ENCODE measurements around the gene GIPR. TPM values are rescaled to one million over a fixed set of nuclear protein-coding genes. Genes with fewer than 3 reads are reported as not detected.

GIPR gene, protein sequence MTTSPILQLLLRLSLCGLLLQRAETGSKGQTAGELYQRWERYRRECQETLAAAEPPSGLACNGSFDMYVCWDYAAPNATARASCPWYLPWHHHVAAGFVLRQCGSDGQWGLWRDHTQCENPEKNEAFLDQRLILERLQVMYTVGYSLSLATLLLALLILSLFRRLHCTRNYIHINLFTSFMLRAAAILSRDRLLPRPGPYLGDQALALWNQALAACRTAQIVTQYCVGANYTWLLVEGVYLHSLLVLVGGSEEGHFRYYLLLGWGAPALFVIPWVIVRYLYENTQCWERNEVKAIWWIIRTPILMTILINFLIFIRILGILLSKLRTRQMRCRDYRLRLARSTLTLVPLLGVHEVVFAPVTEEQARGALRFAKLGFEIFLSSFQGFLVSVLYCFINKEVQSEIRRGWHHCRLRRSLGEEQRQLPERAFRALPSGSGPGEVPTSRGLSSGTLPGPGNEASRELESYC
- 0.51 TPM in 1 of 2 replicates, not detected in the other for total RNA-seq

GRCh38 chr19:45667620-45668341, at the start of gene GIPR:
GIPR (plus strand) TSS chr19:45668221; CDS start chr19:45669521, 1,300 bp downstream.

DNA sequence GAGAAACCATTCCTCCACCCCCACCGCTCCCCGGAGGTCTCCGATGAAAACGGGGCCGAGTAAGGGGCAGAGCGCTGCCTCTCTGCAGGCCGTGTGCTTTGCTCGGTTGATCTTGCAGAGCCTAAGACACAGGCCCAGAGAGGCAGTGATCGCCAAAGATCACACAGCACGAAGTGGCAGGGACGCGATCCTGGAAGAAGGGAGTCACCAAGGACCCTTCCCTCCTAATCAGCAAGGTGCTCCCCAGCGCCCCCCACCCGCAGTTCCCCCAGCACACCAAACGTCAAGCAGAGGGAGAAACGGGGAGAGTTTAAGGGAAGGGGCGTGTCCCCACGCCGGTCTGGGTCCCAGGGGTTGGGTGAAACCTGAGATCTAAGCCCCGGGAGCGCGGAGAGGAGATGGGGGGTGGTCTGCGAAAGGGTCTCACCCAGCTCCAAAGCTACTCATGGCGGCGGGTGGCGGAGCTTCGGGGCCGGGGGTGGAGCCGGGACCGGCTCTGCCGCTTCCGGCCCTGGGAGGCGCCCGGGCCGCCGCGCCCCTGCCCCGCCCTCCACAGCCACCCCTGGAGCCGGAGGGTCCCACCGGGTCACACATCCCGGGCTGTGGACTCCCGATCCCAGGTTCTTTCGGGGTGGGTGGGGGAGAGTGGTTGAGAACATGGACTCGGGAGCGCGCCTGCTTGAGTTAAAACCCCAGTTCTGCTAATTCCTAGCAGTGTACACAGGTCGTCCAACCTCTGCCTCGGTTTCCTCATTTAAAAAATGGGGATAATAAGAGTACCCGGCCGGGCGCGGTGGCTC, 28.9 kb upstream of the GIPR start, which contains the start of gene EML2:
EML2 (minus strand) TSS at position 468 of the 800 bp plus-strand sequence; CDS start at position 447, 21 bp downstream.

DNA sequence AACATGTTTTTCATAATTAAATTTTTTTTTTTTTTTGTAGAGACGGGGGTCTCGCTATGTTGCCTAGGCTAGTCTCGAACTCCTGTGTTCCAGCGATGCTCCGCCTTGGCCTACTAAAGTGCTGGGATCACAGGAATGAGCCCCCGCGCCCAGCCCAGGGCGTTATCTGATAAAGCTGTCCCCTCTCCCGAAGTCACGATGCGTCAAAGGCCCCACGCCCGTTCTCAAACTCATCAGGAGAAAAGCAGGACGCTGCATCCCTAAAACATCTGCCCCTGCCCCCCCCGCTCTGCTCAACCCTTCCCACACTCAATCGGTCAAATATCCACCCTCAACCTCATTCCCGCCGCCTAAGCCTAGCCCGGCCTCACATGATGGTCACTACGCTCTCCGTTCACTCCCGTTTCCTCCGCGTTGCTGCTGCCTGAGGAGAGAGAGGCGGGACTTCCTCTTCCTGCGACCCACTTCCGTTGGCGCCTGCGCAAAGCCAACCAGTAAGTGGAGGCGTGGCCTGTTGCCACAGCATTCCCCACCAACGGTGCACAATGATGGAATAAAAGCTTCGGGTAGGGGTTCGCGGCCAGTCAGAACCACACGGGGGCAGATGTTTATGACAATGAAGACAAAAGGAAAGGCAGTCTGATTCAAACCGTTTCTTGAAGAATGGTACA, 23.6 kb downstream of the GIPR start, which contains the start of gene SNRPD2:
SNRPD2 (minus strand) TSS at position 438 of the 671 bp plus-strand sequence; CDS start at position 373, 65 bp downstream.

DNA sequence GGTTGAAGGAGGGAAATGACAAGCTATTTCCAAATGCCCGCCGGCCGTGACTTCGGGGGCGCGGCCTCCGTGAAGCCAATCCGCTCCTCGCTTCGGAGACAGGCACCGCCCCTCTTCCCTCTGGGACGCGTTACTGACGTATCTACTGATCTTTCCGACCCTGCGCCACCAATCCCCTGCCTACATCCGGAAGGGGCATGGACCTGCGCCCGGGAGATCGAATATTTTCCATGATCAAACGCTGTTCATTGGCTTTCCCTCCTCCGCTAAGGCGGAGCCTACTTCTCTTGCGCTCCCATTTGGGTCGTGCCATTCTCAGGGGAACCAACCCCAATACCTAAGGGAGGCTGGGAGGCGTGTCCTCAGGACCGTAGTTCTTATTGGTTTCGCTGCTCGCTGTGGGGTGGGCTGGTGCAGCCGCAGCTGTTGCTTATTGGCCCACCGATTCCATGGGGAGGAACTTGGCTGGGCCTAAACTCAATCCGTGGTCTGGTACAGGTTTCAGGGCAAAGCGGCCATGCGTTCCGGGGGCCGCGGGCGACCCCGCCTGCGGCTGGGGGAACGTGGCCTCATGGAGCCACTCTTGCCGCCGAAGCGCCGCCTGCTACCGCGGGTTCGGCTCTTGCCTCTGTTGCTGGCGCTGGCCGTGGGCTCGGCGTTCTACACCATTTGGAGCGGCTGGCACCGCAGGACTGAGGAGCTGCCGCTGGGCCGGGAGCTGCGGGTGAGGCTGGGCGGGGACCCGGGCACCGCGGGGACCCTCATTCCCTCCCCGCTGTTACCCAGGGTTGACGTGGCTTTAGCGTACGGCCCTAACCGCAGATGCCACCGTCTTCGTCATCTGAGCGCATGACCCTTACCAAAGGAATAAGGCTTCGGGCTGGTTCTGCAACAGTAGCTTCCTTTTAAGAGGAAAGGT, 24.4 kb downstream of the GIPR start, which contains the start of gene QPCTL:
QPCTL (plus strand) TSS at position 480 of the 919 bp plus-strand sequence; CDS start at position 518, 38 bp downstream.

DNA sequence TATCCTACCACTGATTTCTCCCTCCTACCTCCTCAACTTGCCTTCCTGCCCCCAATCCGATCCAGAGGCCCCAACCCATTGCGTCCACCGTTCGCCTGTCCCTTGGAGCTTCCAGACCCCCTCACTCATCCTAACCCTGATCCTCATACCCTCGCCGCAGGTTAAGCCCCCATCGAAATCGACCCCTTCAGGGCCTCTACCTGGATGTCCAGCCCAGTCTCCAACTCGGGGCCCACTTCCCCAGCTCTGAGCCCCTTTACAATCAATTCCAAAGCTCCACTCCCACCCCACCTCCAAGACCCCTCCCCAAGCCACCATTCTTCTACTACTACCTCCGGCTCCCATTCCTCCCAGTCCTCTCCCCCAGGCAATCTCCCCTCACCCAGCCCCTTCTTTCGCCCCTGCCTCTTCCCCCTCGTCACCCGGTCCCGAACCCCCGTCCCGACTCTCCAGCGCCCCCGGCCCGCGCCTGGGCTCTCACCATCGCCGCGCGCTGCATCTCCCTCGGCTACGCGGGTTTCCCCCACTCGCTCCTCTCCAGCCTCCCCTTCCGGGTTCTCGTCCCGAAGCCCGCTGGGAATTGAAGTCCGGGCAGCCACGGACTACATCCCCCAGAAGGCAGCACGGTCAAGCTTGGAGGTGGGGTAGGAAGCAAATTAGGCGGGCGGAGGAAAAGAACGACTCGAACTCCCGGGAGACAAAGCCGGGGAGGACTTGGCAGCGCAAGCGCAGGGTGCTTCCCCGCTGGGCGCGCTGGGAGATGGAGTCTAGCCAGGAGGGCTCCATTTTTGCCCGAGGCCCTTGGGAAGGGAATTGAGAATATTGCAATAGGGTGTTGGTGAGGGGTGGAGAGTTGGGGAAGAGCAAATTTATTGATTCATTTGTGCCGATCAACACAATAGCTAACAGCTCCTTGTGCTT, 62.6 kb downstream of the GIPR start, which contains the start of gene FBXO46:
FBXO46 (minus strand) TSS at position 529 of the 921 bp plus-strand sequence. CDS start 17,401 bp downstream, outside the sequence.

Other genes with a start within 250 kb of the GIPR start
- gene ERCC1, start 244.3 kb upstream of the GIPR start, total RNA-seq = 97.6 and 131 TPM in 2 replicates
- 15.2 and 20.0 TPM in 2 replicates for gene FOSB, start 200.2 kb upstream of the GIPR start, total RNA-seq
- gene RTN2, start 171.2 kb upstream of the GIPR start, total RNA-seq = 11.7 and 24.2 TPM in 2 replicates
- 1.0 TPM in 1 of 2 replicates, not detected in the other for gene PPM1N, start 169.8 kb upstream of the GIPR start, total RNA-seq
- gene VASP, start 160.7 kb upstream of the GIPR start, total RNA-seq = 140 and 199 TPM in 2 replicates
- gene OPA3, start 83.4 kb upstream of the GIPR start, total RNA-seq = 8.5 and 11.9 TPM in 2 replicates
- not detected in 2 replicates for gene GPR4, start 66.0 kb upstream of the GIPR start, total RNA-seq
- gene EML2, start 28.8 kb upstream of the GIPR start, total RNA-seq = 16.4 and 17.9 TPM in 2 replicates
- gene SNRPD2, start 23.7 kb downstream of the GIPR start, total RNA-seq = 134 and 228 TPM in 2 replicates
- 22.2 and 29.7 TPM in 2 replicates for gene QPCTL, start 24.4 kb downstream of the GIPR start, total RNA-seq
- 11.9 and 15.3 TPM in 2 replicates for gene FBXO46, start 62.7 kb downstream of the GIPR start, total RNA-seq
- not detected in 2 replicates for gene MEIOSIN, start 65.2 kb downstream of the GIPR start, total RNA-seq
- gene SIX5, start 101.0 kb downstream of the GIPR start, total RNA-seq = 14.2 and 26.9 TPM in 2 replicates
- 8.5 and 23.1 TPM in 2 replicates for gene DMPK, start 114.3 kb downstream of the GIPR start, total RNA-seq
- 35.0 and 39.7 TPM in 2 replicates for gene DMWD, start 124.6 kb downstream of the GIPR start, total RNA-seq
- gene RSPH6A, start 147.1 kb downstream of the GIPR start, total RNA-seq = under 0.01 TPM in 1 of 2 replicates, not detected in the other
- 45.0 and 54.6 TPM in 2 replicates for gene SYMPK, start 194.9 kb downstream of the GIPR start, total RNA-seq
- 0.33 and 1.4 TPM in 2 replicates for gene FOXA3, start 196.1 kb downstream of the GIPR start, total RNA-seq
- 28.0 and 39.0 TPM in 2 replicates for gene IRF2BP1, start 217.9 kb downstream of the GIPR start, total RNA-seq
- gene MYPOP, start 234.4 kb downstream of the GIPR start, total RNA-seq = 3.6 and 5.5 TPM in 2 replicates
- not detected in 2 replicates for gene NANOS2, start 246.6 kb downstream of the GIPR start, total RNA-seq

Measured in mesangial cell (primary cell).